Stimulated activated CD4-positive, alpha-beta T cell treated with anti-CD3 and anti-CD28 coated beads, Interleukin-12 subunit alpha, Interleukin-12 subunit beta, amount 100 ng/mL, for 48 hours (primary cell): ENCODE results near the gene SPATA31A5.
"Not testable (repeated sequence)": the region's sequence is repeated elsewhere in the genome, so short reads cannot be mapped to it uniquely, and the experiment has no call there.

Experiments
- DNase-seq, 3 donors: peaks; one replicate each; pipeline ENCODE4 v3.0.0-alpha.2; 2020; ENCODE audit warnings: low read depth in 2 of 3, low spot score in 1 of 3

SPATA31A5 gene

DNA sequence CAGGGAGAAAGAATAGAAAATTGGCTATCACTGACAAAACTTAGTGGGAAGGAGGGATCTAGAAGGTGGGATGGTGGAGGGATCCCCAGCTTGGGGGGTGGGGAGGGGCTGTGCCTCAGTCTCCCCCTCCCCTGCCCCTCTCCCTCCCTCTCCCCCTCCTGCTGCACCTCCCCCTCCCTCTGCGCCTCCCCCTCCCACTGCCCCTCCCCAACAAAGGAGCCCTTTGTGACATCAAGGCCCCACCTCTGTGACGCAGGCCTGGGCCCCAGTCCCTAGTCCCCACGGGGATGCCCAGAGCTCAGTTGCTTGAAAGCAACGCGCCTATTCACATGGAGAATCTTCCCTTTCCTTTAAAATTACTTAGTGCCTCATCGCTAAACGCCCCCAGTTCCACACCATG lies at the start of gene SPATA31A5:
TSS of gene SPATA31A5 (plus strand) at position 301 of the 400 bp plus-strand sequence. CDS start at position 330, 29 bp downstream.
- not testable (repeated sequence) for DNase-seq

DNA sequence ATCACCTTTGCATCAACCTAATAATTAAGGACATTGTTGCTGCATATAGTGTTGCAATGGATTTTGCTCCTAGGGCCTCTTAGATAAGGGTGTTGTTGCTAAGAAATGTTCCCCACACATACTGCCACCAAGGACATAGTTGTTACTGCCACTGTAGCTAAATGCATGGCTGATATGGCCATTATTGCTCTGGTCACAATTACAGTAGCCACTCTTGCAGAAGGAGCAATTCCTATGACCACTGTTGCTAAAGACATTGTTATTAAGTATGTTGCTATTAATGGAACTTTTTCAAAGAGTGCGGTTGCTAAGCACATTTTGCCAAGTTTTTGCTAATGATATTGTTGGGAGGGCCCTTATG lies 48.8 kb downstream of the SPATA31A5 start:
- not testable (repeated sequence) for DNase-seq

DNA sequence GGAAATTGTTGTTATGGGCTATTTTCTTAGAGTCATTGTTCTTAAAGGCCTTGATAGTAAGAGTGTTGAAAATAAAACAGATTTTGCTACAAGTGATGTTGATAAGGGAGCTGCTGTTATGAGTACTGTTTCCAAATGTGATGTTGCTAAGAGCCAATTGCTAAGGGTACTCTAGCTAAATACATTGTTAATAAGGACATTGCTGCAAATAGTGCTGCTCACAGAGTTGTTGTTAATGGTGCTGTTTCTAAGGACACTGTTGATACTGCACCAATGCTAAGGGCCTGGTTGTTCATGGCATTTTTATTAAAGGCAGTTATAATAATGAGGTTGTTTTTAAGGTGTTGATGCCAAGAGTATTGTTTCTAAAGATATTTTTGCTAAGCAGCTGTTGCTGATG lies 52.2 kb downstream of the SPATA31A5 start:
- DNase-seq = not testable (repeated sequence)
